ENCODE measurements around the gene FN3K.

FN3K gene

GRCh38 chr17:82690786-82691489 is 44.5 kb upstream of the FN3K start:
- no peak for TF ChIP-seq CTCF (IDR thresholded peaks at IDR 0.05; ENCODE audit: insufficient read depth, low read length, poor library complexity, severe bottlenecking)
- no peak overlapping the region for H3K4me3 ChIP-seq (replicated peaks; ENCODE audit: low read depth, low read length)
- DNase-seq (ENCODE audit: extremely low read depth, insufficient read length), result no peak
- no peaks in the 10 kb centered on the region for H3K27me3 ChIP-seq (replicated peaks; ENCODE audit: control insufficient read depth, insufficient read depth, low read length)
- H3K36me3 ChIP-seq (ENCODE audit: control insufficient read depth, insufficient read depth, low read length), result no peaks in the 10 kb centered on the region

DNA sequence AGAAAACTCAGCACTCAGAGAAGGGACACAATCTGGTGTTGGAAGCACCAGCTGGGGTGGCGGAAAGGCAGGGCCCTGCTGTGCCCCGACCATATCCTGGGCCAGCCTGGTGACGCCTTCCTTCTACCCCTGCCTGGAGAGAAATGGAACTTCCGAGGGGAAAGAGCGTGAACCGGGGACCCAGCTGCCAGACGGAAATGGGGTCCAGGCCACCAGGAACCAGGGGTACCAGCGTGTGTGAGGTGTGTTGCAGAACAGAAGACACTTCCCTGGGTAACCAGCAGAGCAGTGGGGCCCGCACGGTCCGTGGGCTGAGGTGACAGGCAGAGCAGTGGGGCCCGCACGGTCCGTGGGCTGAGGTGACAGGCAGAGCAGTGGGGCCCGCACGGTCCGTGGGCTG is 43.7 kb upstream of the FN3K start:
- H3K36me3 ChIP-seq (ENCODE audit: control insufficient read depth, insufficient read depth, low read length), result no peaks in the 10 kb centered on the region
- H3K4me3 ChIP-seq (replicated peaks; ENCODE audit: low read depth, low read length), result no peak overlapping the region
- DNase-seq (ENCODE audit: extremely low read depth, insufficient read length), result no peak
- no peaks in the 10 kb centered on the region for H3K27me3 ChIP-seq (replicated peaks; ENCODE audit: control insufficient read depth, insufficient read depth, low read length)
- TF ChIP-seq CTCF (IDR thresholded peaks at IDR 0.05; ENCODE audit: insufficient read depth, low read length, poor library complexity, severe bottlenecking), result no peak

DNA sequence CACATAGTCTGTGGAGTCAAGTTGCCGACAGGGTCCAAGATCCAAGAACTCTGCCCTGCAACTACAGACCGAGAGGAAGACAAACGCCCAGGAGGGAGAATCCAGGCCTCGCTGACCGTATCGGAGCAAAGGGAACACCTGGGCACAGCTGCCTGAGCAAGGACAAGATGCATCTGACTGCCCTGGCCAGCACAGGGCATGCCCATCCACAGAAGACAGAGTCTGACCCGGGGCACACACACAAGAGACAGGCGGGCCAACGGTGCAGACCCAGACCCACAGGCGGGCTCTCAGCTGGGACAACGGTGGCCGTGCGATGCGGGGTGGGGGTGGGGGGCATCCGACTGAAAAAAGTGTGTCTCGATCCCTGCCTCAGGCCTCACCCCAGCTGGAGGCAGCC is 43.1 kb upstream of the FN3K start:
- no peak overlapping the region for H3K4me3 ChIP-seq (replicated peaks; ENCODE audit: low read depth, low read length)
- H3K36me3 ChIP-seq (ENCODE audit: control insufficient read depth, insufficient read depth, low read length), result no peaks in the 10 kb centered on the region
- no peak for DNase-seq (ENCODE audit: extremely low read depth, insufficient read length)
- H3K27me3 ChIP-seq (replicated peaks; ENCODE audit: control insufficient read depth, insufficient read depth, low read length), result no peaks in the 10 kb centered on the region
- TF ChIP-seq CTCF (IDR thresholded peaks at IDR 0.05; ENCODE audit: insufficient read depth, low read length, poor library complexity, severe bottlenecking), result no peak

DNA sequence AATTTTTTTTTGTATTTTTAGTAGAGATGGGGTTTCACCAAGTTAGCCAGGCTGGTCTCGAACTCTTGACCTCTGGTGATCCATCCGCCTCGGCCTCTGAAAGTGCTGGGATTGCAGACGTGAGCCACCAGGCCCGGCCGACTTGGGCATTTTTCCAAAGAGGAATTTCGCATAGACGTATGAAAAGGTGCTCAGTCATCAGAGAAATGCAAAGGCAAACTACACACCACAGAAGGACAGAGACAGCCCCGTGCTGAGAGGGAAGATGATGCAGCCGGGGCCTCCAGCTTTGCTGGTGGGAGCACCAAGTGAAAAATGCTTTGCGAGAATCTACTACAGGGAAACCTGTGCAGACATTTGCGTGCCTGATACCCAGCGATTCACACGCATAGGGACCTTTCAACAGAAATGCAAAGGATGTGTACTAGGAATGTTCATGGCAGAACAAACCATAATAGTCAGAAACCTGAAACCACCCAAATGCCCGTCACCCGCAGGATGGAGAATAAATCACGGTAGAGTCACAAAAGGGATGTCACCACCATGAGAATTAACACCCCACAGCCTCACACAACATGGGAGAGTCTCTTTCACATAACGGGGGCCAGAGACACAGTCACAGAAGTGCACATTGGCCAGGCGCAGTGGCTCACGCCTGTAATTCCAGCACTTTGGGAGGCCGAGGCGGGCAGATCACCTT is 42.1 kb upstream of the FN3K start:
- no peak for DNase-seq (ENCODE audit: extremely low read depth, insufficient read length)
- no peaks in the 10 kb centered on the region for H3K36me3 ChIP-seq (ENCODE audit: control insufficient read depth, insufficient read depth, low read length)
- TF ChIP-seq CTCF (IDR thresholded peaks at IDR 0.05; ENCODE audit: insufficient read depth, low read length, poor library complexity, severe bottlenecking), result no peak
- H3K27me3 ChIP-seq (replicated peaks; ENCODE audit: control insufficient read depth, insufficient read depth, low read length), result no peaks in the 10 kb centered on the region
- H3K4me3 ChIP-seq (replicated peaks; ENCODE audit: low read depth, low read length), result no peak overlapping the region

GRCh38 chr17:82694647-82695046 is 40.8 kb upstream of the FN3K start:
- TF ChIP-seq CTCF (IDR thresholded peaks at IDR 0.05; ENCODE audit: insufficient read depth, low read length, poor library complexity, severe bottlenecking), result no peak
- no peak for DNase-seq (ENCODE audit: extremely low read depth, insufficient read length)
- Histone ChIP-seq H3K36me3 (ENCODE audit: control insufficient read depth, insufficient read depth, low read length) (no peaks in the 10 kb centered on the region), H3K4me3 (replicated peaks; ENCODE audit: low read depth, low read length) (no peak overlapping the region), H3K27me3 (replicated peaks; ENCODE audit: control insufficient read depth, insufficient read depth, low read length) (no peaks in the 10 kb centered on the region)

Measured in GM06990 (cell line).